PC-3 (cell line): ENCODE measurements around the gene CHAT. TPM values are rescaled to one million over a fixed set of nuclear protein-coding genes. Genes with fewer than 3 reads are reported as not detected.

Experiments used
- ATAC-seq: fragments of 200-7000 bp; cut with Tn5 transposase; 2 replicates; pipeline ENCODE4 v1.9.1; 2020; ENCODE audit warnings: mild to moderate bottlenecking, moderate library complexity
- BruUV-seq: library from RNA; stranded (reverse); fragments of 400-500 nt; replicated peaks from 2 replicates; lab custom pipeline; 2021; lab: Mats Ljungman, UMichigan
- CTCF ChIA-PET: fragments of 300-600 bp; sonication (Branson Sonifier 250); formaldehyde crosslinking; loops from one replicate; lab custom pipeline; 2022; ENCODE audit warnings: antibody characterized with exemption; lab: Charles Lee
- POLR2A ChIA-PET: fragments of 300-600 bp; sonication (Branson Sonifier 250); formaldehyde crosslinking; loops from one replicate; lab custom pipeline; 2022; ENCODE audit warnings: antibody characterized with exemption; ENCODE audit not compliant: unreplicated experiment; lab: Charles Lee
- DNase-seq: peaks from one replicate; pipeline ENCODE4 v3.0.0-alpha.2; 2015
- H2AFZ ChIP-seq: fragments of 300-600 bp; sonication (generic); 2 replicates; pipeline ENCODE4 v1.6.0; 2016; ENCODE audit warnings: antibody characterized with exemption, low read length
- H3F3A ChIP-seq: fragments of 300-600 bp; sonication (generic); one replicate; pipeline ENCODE4 v1.6.0; 2017; ENCODE audit warnings: antibody characterized with exemption, low read length, control low read depth, mild to moderate bottlenecking; ENCODE audit not compliant: unreplicated experiment
- H3K27ac ChIP-seq: fragments of 300-600 bp; sonication (generic); 2 replicates; pipeline ENCODE4 v1.5.1; 2016; ENCODE audit warnings: mild to moderate bottlenecking, low read length
- H3K27me3 ChIP-seq: fragments of 300-600 bp; sonication (generic); 2 replicates; pipeline ENCODE4 v1.6.1; 2016; ENCODE audit warnings: low read length, mixed read lengths
- H3K36me3 ChIP-seq: fragments of 300-600 bp; sonication (generic); 2 replicates; pipeline ENCODE4 v1.6.1; 2016; ENCODE audit warnings: low read depth, mixed run types, low read length, mixed read lengths
- H3K4me1 ChIP-seq: fragments of 300-600 bp; sonication (generic); 2 replicates; pipeline ENCODE4 v1.5.1; 2016; ENCODE audit warnings: low read length; ENCODE audit not compliant: insufficient read depth
- H3K4me2 ChIP-seq: fragments of 300-600 bp; sonication (generic); 2 replicates; pipeline ENCODE4 v1.6.0; 2016; ENCODE audit warnings: low read length
- H3K4me3 ChIP-seq: fragments of 300-600 bp; sonication (generic); 2 replicates; pipeline ENCODE4 v1.5.1; 2016; ENCODE audit warnings: mild to moderate bottlenecking, low read length, mixed read lengths
- H3K79me2 ChIP-seq: fragments of 300-600 bp; sonication (generic); 2 replicates; pipeline ENCODE4 v1.6.1; 2017; ENCODE audit warnings: low read length, mixed read lengths
- H3K9ac ChIP-seq: fragments of 300-600 bp; sonication (generic); 2 replicates; pipeline ENCODE4 v1.6.0; 2016; ENCODE audit warnings: mild to moderate bottlenecking, low read length
- H3K9me2 ChIP-seq: fragments of 300-600 bp; sonication (generic); replicated peaks from 2 replicates; pipeline ENCODE4 v1.6.1; 2016; ENCODE audit warnings: mixed run types, low read length, mixed read lengths
- H3K9me3 ChIP-seq: fragments of 300-600 bp; sonication (generic); 2 replicates; pipeline ENCODE4 v1.6.1; 2016; ENCODE audit warnings: low read length, mixed read lengths
- H4K20me1 ChIP-seq: fragments of 300-600 bp; sonication (generic); 2 replicates; pipeline ENCODE4 v1.6.1; 2016; ENCODE audit warnings: low read length, mixed read lengths
- EZH2 ChIP-seq: fragments of 300-600 bp; sonication (generic); IDR thresholded peaks from one replicate; pipeline ENCODE4 v1.6.1; 2017; ENCODE audit warnings: antibody characterized with exemption, mild to moderate bottlenecking, low read length; ENCODE audit not compliant: unreplicated experiment
- EZH2phosphoT487 ChIP-seq: fragments of 300-600 bp; sonication (generic); IDR thresholded peaks from 2 replicates; pipeline ENCODE4 v1.6.1; 2018; ENCODE audit warnings: mild to moderate bottlenecking, antibody characterized with exemption, low read length, borderline replicate concordance
- intact Hi-C: fragments of 100-400 bp; cut with micrococcal nuclease; formaldehyde crosslinking; loops from 2 replicates; pipeline ENCODE4 v1.9.0; 2023
- total RNA-seq: library from RNA; depleted of rRNA; stranded (reverse); fragments of >200 nt; gene quantifications from 2 replicates; pipeline ENCODE4 v1.2.3, GENCODE V29; 2014
- TF ChIP-seq, protein P1 (sequence below): fragments of 300-600 bp; sonication (generic); conservative IDR thresholded peaks from 2 replicates; pipeline ENCODE4 v1.5.1; 2017; ENCODE audit warnings: antibody characterized with exemption, low read depth, mild to moderate bottlenecking, low read length

The CHAT gene
- total RNA-seq, 1 experiment from 2014 or later: not detected

DNA sequence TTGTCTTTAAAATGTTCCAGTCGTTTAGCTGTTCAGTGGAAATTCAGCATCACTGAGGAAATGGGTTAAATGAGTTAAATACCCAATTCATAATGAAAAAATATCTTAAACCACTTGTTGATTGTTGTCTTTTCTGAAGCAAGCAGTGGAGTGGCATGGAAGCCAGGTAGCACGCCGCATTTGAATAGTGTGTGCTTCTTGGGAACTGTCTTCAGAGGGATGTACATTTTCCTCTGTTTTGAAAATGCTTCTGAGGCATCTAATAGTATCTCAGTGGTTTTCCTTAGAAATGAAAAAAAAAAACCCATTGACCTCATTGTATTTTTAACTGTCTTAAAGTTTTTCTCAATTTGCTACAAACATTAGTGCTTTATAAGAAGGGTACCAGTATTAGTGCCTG lies 93.7 kb downstream of the CHAT start:
- intact Hi-C loops: no loop called here
- CTCF ChIA-PET: no interaction called here

DNA sequence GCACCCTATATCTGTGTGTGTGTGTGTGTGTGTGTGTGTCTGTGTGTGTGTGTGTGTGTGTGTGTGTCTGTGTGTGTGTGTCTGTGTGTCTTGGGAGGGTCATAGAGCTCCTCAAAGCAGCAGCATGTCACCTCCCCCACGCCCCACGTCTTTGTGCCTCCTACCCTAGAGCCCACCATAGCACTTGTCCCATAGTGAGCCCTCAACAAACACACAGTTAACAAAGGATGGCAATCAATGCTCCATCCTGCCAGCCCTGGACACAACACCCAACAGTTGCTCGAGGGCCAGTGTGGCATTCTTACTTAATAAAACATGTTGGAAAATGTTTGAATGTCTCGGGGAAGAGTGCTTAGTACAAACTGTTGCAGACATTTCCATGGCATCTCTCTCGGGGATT lies 96.1 kb downstream of the CHAT start:
- no peak overlapping the region for H3K4me2 ChIP-seq
- no peak for DNase-seq
- ChIA-PET CTCF (no interaction called here), POLR2A (no interaction called here)
- intact Hi-C loops: no loop called here
- no peak for ATAC-seq
- no TSS peak for BruUV-seq
- no peaks in the 10 kb centered on the region for H3F3A ChIP-seq
- no peaks in the 10 kb centered on the region for H4K20me1 ChIP-seq
- TF ChIP-seq, protein P1, sequence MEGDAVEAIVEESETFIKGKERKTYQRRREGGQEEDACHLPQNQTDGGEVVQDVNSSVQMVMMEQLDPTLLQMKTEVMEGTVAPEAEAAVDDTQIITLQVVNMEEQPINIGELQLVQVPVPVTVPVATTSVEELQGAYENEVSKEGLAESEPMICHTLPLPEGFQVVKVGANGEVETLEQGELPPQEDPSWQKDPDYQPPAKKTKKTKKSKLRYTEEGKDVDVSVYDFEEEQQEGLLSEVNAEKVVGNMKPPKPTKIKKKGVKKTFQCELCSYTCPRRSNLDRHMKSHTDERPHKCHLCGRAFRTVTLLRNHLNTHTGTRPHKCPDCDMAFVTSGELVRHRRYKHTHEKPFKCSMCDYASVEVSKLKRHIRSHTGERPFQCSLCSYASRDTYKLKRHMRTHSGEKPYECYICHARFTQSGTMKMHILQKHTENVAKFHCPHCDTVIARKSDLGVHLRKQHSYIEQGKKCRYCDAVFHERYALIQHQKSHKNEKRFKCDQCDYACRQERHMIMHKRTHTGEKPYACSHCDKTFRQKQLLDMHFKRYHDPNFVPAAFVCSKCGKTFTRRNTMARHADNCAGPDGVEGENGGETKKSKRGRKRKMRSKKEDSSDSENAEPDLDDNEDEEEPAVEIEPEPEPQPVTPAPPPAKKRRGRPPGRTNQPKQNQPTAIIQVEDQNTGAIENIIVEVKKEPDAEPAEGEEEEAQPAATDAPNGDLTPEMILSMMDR: no peak
- TF ChIP-seq EZH2 (no peak), EZH2phosphoT487 (no peak)
- no peaks in the 10 kb centered on the region for H3K36me3 ChIP-seq
- H3K9me3 ChIP-seq: 0 out of 2 replicates have a peak, but pooled peaks cover 3% of the 10 kb centered on the region
- H3K4me3 ChIP-seq: no peak overlapping the region
- H3K27me3 ChIP-seq: peaks cover 81% of the 10 kb centered on the region
- no peaks in the 10 kb centered on the region for H3K79me2 ChIP-seq
- H3K9ac ChIP-seq: no peak overlapping the region
- no peaks in the 10 kb centered on the region for H3K4me1 ChIP-seq
- no peak overlapping the region for H2AFZ ChIP-seq
- no peak overlapping the region for H3K27ac ChIP-seq
- H3K9me2 ChIP-seq: no peaks in the 10 kb centered on the region

More for the DNA sequence above, 93.7 kb downstream of the CHAT start:
- H3K4me3 ChIP-seq: no peak overlapping the region
- ATAC-seq (no peak), DNase-seq (no peak)
- TF ChIP-seq EZH2 (no peak), EZH2phosphoT487 (no peak)
- TF ChIP-seq, protein P1: no peak
- H3K9me2 ChIP-seq: no peaks in the 10 kb centered on the region
- H3K9me3 ChIP-seq: no peaks in the 10 kb centered on the region
- H3K4me1 ChIP-seq: no peaks in the 10 kb centered on the region
- no peaks in the 10 kb centered on the region for H3K79me2 ChIP-seq
- H3K27ac ChIP-seq: no peak overlapping the region
- peaks cover 89% of the 10 kb centered on the region for H3K27me3 ChIP-seq
- BruUV-seq: no TSS peak
- H3K36me3 ChIP-seq: no peaks in the 10 kb centered on the region
- no peak overlapping the region for H3K9ac ChIP-seq
- no peak overlapping the region for H3K4me2 ChIP-seq
- no peaks in the 10 kb centered on the region for H3F3A ChIP-seq
- POLR2A ChIA-PET: no interaction called here
- H2AFZ ChIP-seq: no peak overlapping the region
- no peaks in the 10 kb centered on the region for H4K20me1 ChIP-seq

DNA sequence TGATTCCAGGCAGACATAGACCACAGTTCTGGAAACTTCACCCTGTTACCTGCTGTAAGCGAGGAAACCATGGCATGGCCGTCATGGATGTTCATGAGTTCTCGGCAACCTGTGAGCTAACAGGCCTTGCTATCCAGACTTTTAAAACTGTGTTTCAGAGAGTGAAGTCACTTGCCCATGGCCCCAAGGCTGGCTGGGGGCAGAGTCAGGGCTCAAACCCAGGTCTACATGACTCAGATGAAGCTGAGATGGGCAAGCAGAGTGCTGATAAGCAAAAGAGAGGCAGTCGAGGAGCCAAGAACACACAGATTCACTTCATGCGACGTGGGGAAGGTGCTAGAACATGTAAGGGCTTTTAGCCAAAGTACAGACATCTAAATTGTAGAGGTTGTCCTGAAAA lies 97.1 kb downstream of the CHAT start:
- ChIA-PET CTCF (no interaction called here), POLR2A (no interaction called here)
- Histone ChIP-seq H3K79me2 (no peaks in the 10 kb centered on the region), H2AFZ (no peak overlapping the region), H4K20me1 (no peaks in the 10 kb centered on the region), H3K9ac (no peak overlapping the region), H3K4me2 (no peak overlapping the region), H3K4me1 (no peaks in the 10 kb centered on the region), H3K27ac (no peak overlapping the region), H3K36me3 (no peaks in the 10 kb centered on the region), H3K9me2 (no peaks in the 10 kb centered on the region), H3F3A (no peaks in the 10 kb centered on the region), H3K9me3 (0 out of 2 replicates have a peak, but pooled peaks cover 3% of the 10 kb centered on the region), H3K27me3 (peaks cover 72% of the 10 kb centered on the region), H3K4me3 (no peak overlapping the region)
- DNase-seq (no peak), ATAC-seq (no peak)
- no TSS peak for BruUV-seq
- intact Hi-C loops: no loop called here
- TF ChIP-seq EZH2phosphoT487 (no peak), EZH2 (no peak)
